Sigmoid colon (tissue), 7 donors: ENCODE results near the gene CBLN2. TPM values are rescaled to one million over a fixed set of nuclear protein-coding genes. Genes with fewer than 3 reads are reported as not detected.

ENCODE experiments used
- DNase-seq: peaks from one replicate; pipeline ENCODE4 v3.0.0-alpha.2; 2019
- H3K27ac ChIP-seq, 4 donors: fragments of 200-600 bp; sonication (generic); one replicate each; pipeline ENCODE4 v1.5.1; 2016 to 2019; ENCODE audit warnings: mild to moderate bottlenecking in 1 of 4
- H3K27me3 ChIP-seq, 3 donors: fragments of 200-600 bp; sonication (generic); one replicate each; pipeline ENCODE4 v1.5.1; 2019; ENCODE audit warnings: mild to moderate bottlenecking in 1 of 3
- H3K36me3 ChIP-seq, 4 donors: fragments of 200-600 bp; sonication (generic); one replicate each; pipeline ENCODE4 v1.5.1; 2016 to 2019
- H3K4me1 ChIP-seq, 4 donors: fragments of 200-600 bp; sonication (generic); one replicate each; pipeline ENCODE4 v1.5.1; 2017 to 2019
- H3K4me3 ChIP-seq, 4 donors: fragments of 200-600 bp; sonication (generic); one replicate each; pipeline ENCODE4 v1.5.1; 2017 to 2019; ENCODE audit warnings: mild to moderate bottlenecking in 2 of 4, moderate library complexity in 1 of 4
- H3K9me3 ChIP-seq, 4 donors: fragments of 200-600 bp in 3 of 4; sonication (generic) in 3 of 4; one replicate each; pipeline versions ENCODE4 v1.5.1 to v1.6.1; 2013 to 2019
- EP300 ChIP-seq, 4 donors: sonication (generic); formaldehyde crosslinking; IDR thresholded peaks; one replicate each; pipeline ENCODE4 v1.6.1; 2017; ENCODE audit warnings: antibody characterized with exemption in 4 of 4
- POLR2A ChIP-seq, 2 donors: fragments of 450-650 bp; IDR thresholded peaks; one replicate each; pipeline ENCODE4 v1.6.1; 2016; ENCODE audit warnings: antibody characterized with exemption in 2 of 2, mild to moderate bottlenecking in 2 of 2, moderate library complexity in 2 of 2
- POLR2AphosphoS5 ChIP-seq, 4 donors: sonication (generic); formaldehyde crosslinking; IDR thresholded peaks; one replicate each; pipeline ENCODE4 v1.6.1; 2017; ENCODE audit warnings: antibody characterized with exemption in 4 of 4
- WGBS, 2 donors: extraction: QIAGEN DNeasy Blood & Tissue Kit; methylation state at CpG; one replicate each; pipeline ENCODE4 v1.1.7; 2013; 5-methylcytosine and 5-hydroxymethylcytosine counted together
- intact Hi-C: fragments of 100-400 bp; cut with DNase I; formaldehyde crosslinking; loops from one replicate; pipeline ENCODE4 v1.15.1; 2023
- polyA plus RNA-seq, 3 donors: library from polyadenylated mRNA; stranded (reverse); fragments of 200-250 nt; gene quantifications; one replicate each; pipeline ENCODE4 v1.2.3, GENCODE V29; 2013
- total RNA-seq, 4 donors: library from RNA; depleted of rRNA; stranded (reverse); fragments of >200 nt; gene quantifications; one replicate each; pipeline ENCODE4 v1.1.0, GENCODE V29; 2016
- TF ChIP-seq, protein P1 (sequence below), 4 experiments: fragments of 450-650 bp in 3 of 4; fragments of 200-600 bp in 1 of 4; IDR thresholded peaks; one replicate each; pipeline ENCODE4 v1.5.1; 2016 to 2019; ENCODE audit warnings: antibody characterized with exemption in 4 of 4, mild to moderate bottlenecking in 3 of 4, moderate library complexity in 2 of 4
- donor health status: healthy with polysubstance abuse.
- donor health status: Bipolar disorder and iron deficiency.
- donor health status: healthy.

Gene CBLN2
- total and polyA plus RNA-seq, 7 donors = 0.16 to 6.4 (median 2.7) TPM; not detected in 1

DNA sequence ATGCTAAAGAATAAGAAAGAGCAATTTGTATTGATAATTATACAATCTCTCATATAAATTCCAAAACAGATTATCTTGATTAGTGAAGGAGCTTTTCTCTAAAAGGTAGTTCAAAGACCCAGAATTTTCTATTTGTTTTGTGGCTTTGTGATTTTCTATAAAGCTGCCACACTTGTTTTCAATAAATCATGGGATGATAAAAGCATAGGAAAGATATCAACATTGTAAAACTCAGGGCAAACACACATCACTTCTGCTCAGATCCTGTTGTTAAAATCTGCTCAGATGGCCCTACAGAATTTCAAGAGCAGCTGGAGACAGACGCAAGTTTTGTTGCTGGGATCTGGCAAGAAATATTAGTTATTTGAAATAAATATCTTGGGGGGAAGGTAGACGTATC lies 28.8 kb upstream of the CBLN2 start:
- intact Hi-C loops = no loop called here
- WGBS, 2 donors = 13 to 58% methylated on average over 2 of the region's 2 CpGs
- H3K9me3 ChIP-seq = no peaks in the 10 kb centered on the region
- no peaks in the 10 kb centered on the region for H3K36me3 ChIP-seq
- TF ChIP-seq POLR2A (IDR thresholded peaks at IDR 0.05) (no peak), POLR2AphosphoS5 (IDR thresholded peaks at IDR 0.05) (no peak), EP300 (IDR thresholded peaks at IDR 0.05) (no peak)
- TF ChIP-seq, protein P1, sequence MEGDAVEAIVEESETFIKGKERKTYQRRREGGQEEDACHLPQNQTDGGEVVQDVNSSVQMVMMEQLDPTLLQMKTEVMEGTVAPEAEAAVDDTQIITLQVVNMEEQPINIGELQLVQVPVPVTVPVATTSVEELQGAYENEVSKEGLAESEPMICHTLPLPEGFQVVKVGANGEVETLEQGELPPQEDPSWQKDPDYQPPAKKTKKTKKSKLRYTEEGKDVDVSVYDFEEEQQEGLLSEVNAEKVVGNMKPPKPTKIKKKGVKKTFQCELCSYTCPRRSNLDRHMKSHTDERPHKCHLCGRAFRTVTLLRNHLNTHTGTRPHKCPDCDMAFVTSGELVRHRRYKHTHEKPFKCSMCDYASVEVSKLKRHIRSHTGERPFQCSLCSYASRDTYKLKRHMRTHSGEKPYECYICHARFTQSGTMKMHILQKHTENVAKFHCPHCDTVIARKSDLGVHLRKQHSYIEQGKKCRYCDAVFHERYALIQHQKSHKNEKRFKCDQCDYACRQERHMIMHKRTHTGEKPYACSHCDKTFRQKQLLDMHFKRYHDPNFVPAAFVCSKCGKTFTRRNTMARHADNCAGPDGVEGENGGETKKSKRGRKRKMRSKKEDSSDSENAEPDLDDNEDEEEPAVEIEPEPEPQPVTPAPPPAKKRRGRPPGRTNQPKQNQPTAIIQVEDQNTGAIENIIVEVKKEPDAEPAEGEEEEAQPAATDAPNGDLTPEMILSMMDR (IDR thresholded peaks at IDR 0.05) = no peak
- no peak overlapping the region for H3K27ac ChIP-seq
- H3K4me3 ChIP-seq = no peak overlapping the region
- no peaks in the 10 kb centered on the region for H3K27me3 ChIP-seq
- no peak for DNase-seq
- H3K4me1 ChIP-seq = no peaks in the 10 kb centered on the region

DNA sequence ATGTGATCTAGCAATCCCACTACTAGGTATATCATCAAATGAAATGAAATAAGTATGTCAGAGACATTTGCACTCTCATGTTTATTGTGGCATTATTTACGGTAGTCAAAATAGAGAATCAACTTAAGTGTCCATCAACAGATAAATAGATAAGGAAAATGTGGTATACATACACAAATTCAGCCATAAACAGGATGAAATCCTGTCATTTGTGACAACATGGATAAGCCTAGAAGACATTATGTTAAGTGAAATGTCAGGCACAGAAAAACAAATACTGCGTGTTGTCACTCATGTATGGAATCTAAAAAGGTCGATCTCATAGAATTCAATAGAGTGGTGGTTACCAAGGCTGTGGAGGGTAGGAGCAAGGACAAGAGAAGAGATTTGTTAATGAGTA lies 22.1 kb upstream of the CBLN2 start:
- intact Hi-C loops = no loop called here
- H3K36me3 ChIP-seq = no peaks in the 10 kb centered on the region
- H3K27me3 ChIP-seq = no peaks in the 10 kb centered on the region
- TF ChIP-seq, protein P1 (IDR thresholded peaks at IDR 0.05) = no peak
- TF ChIP-seq POLR2AphosphoS5 (IDR thresholded peaks at IDR 0.05) (no peak), EP300 (IDR thresholded peaks at IDR 0.05) (no peak), POLR2A (IDR thresholded peaks at IDR 0.05) (no peak)
- no peak for DNase-seq
- WGBS, 2 donors = 76 to 94% methylated on average over 3 of the region's 3 CpGs
- H3K4me3 ChIP-seq = no peak overlapping the region
- H3K4me1 ChIP-seq = no peaks in the 10 kb centered on the region
- H3K9me3 ChIP-seq = no peaks in the 10 kb centered on the region
- no peak overlapping the region for H3K27ac ChIP-seq

DNA sequence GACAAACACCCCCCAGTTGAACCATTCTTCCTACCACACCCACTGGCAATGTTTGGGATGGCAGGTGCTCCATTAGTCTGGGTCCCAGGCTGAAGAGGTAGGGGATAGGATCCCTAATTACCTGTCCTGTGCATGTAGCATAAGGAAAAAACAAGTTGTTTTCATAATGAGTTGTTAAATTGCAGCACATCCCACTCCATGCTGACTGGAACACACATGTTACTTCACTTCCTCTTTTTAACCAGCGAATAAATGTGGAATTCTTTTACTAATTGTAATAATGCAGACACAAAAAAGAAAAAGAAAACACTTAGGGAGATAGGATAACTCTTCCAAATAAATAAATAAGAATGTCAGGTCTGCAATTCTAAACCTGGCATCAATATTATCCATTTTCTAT lies 11.8 kb upstream of the CBLN2 start:
- H3K36me3 ChIP-seq = no peaks in the 10 kb centered on the region
- H3K4me3 ChIP-seq = no peak overlapping the region
- no peak for TF ChIP-seq POLR2A (IDR thresholded peaks at IDR 0.05)
- TF ChIP-seq EP300 (IDR thresholded peaks at IDR 0.05) = no peak
- TF ChIP-seq POLR2AphosphoS5 (IDR thresholded peaks at IDR 0.05) = no peak
- TF ChIP-seq, protein P1 (IDR thresholded peaks at IDR 0.05) = no peak
- H3K27ac ChIP-seq = no peak overlapping the region
- intact Hi-C loops = no loop called here
- 35 to 37% methylated on average over 1 of the region's 1 CpG for WGBS, 2 donors
- no peaks in the 10 kb centered on the region for H3K9me3 ChIP-seq
- no peaks in the 10 kb centered on the region for H3K4me1 ChIP-seq
- no peak for DNase-seq
- H3K27me3 ChIP-seq = no peaks in the 10 kb centered on the region

DNA sequence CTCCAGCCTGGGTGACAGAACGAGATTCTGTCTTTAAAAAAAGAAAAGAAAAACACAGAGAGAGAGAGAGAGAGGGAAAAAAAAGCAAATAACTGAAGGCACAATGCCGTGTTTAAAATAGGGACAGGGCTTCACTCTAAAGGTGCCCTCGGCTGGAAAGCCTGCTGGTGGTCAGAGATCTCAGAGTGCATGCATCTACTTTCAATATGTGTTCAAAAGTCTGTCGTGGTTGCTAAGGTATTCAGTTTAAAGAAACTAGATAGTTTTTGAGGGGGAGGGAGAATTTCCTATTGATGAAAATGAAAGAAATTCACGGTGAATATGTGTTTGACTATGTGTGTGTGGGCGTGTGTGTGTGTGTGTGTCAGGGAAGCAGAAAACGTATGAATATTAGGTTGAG lies 11.0 kb upstream of the CBLN2 start:
- TF ChIP-seq POLR2A (IDR thresholded peaks at IDR 0.05) = no peak
- no peak for TF ChIP-seq POLR2AphosphoS5 (IDR thresholded peaks at IDR 0.05)
- TF ChIP-seq, protein P1 (IDR thresholded peaks at IDR 0.05) = no peak
- no peak for TF ChIP-seq EP300 (IDR thresholded peaks at IDR 0.05)
- no peak for DNase-seq
- Histone ChIP-seq H3K27ac (no peak overlapping the region), H3K4me1 (no peaks in the 10 kb centered on the region), H3K27me3 (no peaks in the 10 kb centered on the region), H3K9me3 (no peaks in the 10 kb centered on the region), H3K36me3 (no peaks in the 10 kb centered on the region), H3K4me3 (no peak overlapping the region)
- WGBS, 2 donors = 52 to 76% methylated on average over 7 of the region's 7 CpGs
- intact Hi-C loops = no loop called here
